Measurements from ENCODE around the gene PPP4R4.
"Not testable (repeated sequence)": the region's sequence is repeated elsewhere in the genome, so short reads cannot be mapped to it uniquely, and the experiment has no call there.

The PPP4R4 gene

DNA sequence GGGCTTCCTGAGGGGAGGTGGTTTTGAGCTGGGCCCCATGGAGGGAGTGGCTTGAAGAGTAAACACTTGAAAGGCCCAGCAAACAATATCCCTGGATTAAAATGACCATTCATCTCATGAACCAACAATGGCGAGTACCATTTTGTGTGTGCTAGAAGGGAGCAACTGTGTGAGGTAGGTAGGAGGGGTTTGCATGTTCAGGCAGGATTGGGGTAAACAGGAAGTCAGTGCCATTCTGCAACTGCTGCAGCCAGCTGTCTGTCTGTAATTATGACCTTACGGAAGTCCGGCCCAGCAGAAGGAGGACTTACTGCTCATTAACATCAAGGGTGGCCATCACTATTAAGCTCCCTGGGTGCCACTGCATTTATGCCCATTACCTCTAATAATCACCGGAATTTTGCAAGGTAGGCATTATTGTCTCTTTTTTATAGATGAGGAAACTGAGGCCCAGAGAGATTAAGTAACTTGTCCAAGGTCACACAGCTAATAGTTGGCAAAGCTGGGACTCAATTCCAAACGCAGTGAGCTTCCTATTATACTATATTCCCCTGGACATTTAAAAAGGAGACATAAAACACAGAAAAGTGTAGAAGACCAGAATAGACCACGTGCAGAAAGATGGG, 28.1 kb upstream of the PPP4R4 start:
- DNase-seq = no peak

DNA sequence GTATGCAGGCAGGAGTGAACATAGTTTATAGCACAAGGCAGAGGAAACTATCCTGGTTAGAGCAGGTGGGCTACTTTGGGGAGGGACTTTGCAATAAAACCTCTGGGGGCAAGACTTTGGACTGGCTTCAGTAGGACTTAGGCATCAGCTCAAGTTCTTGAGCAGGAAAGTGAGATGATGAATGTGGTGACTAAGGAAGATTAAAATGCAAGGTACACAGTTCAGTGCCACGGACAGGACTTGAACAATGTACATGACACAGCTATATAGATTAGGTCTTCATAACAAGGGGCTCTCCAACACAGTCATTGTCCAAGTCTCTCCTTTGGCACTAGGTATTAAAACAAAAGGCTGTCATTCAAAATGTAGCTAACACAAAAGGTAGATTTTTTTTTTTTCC, 21.4 kb upstream of the PPP4R4 start:
- no peak for DNase-seq

DNA sequence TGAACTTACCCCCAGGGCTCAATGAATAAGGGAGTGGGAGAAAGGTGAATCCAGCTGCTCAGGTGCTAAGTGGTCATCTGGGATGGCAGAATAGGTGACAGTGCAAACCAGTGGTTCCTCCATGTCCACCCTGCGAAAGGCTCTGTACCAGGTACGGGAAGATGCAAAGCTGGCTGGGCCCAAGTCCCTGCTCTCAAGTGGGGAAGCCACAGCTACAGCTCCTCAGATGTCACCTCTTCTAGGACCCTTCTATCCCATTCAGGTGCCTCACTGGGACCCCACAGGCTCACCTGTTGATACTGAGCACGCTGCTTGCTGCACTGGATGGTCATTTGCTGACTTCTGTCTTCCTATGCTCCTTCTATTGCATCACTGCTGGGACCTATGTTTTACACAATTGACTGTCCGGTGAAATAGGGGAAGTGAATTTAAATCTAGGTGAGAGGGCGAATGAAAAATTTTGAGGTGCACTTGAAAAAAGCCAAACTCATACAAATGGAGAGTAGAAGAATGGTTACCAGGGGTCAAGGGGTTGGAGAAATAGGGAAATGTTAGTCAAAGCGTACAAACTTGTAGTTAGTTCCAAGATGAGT, 20.3 kb upstream of the PPP4R4 start:
- no peak for DNase-seq

DNA sequence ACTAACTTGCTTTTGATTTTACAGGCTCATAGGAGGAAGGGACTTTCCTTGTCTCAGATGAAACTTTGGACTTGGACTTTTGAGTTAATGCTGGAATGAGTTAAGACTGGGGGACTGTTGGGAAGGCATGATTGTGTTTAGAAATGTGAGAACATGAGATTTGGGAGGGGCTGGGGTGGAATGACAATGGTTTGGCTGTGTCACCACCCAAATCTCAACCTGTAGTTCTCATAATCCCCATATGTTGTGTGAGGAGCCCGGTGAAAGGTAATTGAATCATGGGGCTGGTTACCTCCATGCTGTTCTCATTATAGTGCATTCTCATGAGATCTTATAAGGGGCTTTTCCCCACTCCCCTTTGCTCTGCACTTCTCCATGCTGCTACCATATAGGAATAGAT, 18.0 kb upstream of the PPP4R4 start:
- not testable (repeated sequence) for DNase-seq

DNA sequence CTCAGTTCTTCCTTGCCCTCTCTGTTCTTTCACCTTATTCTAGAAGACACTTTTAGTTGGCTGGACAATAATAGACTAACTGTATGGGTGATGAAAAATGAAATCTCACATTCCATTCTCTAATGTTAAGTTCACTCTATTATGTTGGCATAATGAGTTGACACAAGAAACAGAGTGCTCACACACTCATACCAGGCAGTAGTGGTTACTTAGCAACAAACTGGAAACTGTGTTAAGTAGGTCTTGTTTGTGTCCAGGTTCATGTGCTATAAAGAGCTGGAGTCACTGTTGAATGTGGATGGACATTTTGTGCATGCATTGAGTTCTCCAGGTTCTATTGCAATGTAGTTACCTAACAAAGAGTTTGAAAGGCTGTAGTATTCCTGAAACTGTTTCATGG, 16.9 kb upstream of the PPP4R4 start:
- no peak for DNase-seq

DNA sequence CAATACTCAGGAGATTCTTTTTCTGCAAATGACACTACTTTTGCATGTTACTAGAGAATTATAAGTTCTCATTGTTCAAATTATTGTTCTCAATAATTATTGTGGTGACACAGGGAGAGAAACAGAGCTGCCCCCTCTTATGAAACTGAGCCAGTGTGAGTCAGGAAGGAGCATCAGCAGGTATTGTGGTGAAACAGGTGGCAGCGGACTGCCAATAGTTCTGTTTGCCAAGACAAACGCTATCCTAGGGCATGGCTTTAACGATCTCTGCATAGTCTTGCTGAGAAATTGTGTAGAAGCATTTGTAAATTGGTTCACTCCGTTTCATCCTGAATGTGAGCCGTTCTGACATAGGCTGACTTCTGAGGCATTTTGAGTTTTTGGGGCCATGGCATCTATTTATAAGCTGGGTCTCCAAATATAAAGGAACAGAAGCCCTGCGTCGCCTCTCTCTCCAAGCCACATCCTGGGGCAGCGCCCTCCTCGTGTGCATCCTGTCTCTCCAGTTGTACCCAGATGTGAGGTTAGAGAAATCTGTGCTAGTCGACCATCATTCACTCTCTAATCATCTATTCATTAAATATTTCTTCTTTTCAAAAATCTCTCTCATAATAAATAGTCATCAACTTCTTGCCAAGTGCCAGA, 15.8 kb upstream of the PPP4R4 start:
- peak; percentile 32 to 46 for DNase-seq

DNA sequence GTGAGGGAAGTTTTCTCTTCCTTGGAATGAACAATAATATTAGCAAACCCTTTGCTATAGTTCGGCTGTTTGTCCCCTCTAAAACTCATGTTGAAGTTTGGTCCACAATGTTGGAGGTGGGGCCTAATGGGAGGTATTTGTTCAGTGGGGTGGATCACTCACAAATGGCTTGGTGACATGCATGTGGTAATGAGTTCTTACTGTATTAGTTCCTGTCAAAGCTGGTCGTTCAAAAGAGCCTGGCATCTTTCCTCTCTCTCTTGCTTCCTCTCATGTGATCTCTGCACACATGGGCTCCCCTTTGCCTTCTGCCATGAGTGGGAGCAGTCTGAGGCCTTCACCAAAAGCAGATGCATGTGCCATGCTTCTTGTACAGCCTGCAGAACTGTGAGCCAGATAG, 13.1 kb upstream of the PPP4R4 start:
- no peak for DNase-seq

DNA sequence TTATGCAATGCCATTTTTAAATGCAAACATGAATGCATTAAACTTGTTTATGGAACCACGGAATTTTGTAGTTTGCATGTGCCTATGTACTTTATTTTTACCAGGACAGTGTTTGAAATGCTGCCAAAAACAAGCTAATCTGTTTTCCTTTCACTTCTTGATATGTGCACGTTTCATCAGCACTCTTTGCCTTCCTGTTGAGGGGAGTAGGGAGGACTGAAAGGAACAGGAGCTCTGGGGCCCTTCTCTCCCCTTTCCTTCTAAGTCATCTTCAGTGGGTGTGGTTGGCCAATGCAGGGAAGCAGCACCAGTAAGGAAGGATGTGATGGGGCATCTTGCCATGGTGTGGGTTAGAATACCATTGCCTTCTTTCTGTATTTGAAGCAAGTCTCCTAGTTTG, 12.1 kb upstream of the PPP4R4 start:
- DNase-seq = no peak

DNA sequence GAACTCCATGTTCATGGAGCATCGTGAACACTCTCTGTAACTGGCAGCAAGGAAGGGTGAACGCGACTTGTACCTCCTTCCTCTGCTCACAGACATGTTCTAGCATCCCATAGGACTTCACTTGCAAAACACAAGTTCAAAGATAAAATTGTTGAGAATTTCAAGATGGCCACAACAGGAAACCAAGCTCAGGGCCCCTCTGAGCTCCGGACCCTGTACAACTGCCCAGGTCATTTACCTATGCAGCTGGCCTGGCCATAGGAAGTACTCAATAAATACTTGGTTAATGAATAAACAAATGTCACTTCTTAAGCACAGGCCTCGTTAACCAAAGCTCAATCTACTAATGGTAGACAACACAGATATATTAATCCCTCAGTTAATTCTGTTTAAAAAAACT, 11.7 kb upstream of the PPP4R4 start:
- DNase-seq = no peak

DNA sequence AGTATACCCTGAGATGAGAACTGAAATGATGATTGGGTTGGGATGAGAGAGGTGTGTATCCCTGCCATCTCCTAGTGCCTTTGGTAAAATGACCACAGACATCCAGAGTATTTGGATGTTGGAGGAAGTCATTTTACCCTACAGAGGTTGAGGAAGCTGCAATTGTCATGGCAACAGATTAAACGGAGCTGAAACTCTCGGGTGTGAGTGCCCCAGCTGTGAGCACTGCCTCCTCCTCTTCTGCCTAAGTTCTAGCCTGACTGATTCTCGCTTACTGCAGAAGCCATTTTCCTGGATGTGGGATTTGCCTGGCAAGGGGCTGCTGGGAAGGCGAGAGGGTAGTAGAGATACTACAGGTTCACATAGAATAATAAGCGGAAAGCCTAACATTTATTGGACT, 10.3 kb upstream of the PPP4R4 start:
- no peak for DNase-seq

DNA sequence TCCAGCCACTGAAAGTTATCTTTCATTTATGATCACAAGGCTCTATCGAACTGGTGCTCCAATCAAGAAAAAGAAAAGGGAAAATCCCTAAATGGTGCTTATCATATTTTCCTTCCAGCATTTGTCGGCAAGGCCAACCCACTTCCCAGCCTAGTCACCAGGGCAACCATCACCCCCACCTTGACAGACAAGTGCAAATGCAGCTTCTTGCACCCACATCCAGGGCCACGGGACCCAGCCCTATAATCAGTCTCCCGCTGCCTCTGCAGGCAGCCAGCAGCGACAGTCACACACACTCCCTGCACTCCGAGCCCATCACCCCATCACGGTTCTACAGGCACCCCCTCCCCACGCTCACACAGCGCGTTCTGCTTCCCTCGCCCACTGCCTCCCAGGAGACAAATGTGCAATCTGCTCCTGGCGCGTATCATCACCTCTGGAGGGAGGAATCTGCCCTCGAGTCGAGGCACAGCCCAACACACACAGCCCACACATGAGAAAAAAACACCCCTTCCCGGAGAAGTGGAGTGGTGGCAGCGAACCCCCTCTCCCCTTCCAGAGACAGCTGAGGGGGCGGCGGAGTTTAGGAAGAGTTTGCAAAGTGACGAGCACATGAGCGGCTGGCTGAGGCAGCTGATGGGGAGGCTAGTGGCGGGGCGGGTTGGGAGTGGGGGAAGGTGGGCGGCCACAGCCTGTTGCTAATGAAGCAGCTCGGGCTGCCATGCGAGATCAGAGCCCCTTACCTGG, 9.3 kb upstream of the PPP4R4 start:
- DNase-seq = no peak

DNA sequence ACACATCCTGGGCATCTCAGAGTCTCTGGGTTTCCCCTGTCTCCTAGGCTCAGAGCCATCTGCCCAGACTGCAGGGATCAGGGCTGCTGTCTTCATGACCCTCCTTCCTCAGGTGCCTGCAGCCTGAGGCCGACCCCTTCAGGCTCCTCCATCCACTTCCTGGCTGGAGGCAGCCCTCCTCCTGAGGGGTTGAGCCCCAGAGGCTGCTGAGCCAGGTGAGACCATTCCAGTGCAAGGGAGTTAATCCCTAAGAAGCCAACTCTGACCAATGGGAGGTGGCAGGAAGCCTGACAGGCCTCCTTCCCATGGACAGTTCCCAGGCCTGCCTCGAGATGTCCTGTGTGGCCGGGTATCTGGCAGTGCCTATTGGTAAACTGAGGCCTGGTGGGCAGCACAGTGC, 8.4 kb upstream of the PPP4R4 start:
- DNase-seq = no peak

DNA sequence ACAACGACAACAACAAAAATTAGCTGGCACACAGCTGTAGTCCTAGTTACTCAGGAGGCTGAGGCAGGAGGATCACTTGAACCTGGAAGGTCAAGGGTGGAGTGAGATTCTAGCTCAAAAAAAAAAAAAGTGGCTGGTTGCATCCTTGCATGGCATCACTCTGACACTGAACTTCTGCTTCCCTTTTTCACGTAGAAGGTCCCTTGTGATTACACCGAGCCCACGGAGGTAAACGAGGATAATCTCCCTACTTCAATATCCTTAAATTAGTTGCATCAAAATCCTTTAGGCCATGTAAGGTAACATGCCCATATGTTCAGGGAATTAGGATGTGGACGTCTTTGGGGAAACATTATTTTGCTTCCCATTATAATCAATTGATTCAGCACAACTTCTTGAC, 4.0 kb upstream of the PPP4R4 start:
- no peak for DNase-seq

DNA sequence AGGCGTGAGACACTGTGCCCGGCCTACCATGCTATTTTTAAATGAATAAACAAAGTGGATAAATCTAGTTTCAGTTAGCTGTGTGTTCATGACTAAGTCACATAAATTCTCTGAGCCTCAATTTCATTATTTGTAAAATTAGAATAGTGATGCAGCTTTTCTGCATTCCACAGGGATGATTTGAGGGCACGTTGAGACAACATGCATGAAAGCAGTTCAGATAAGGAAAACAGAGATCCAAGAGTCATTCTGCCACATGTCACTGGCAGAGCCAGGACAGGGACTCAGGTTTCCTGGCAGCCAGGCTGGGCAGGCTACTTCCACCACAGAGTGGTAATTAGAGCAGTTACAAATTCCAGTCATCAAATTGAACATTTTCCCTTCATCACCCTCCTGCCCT, 2.9 kb upstream of the PPP4R4 start:
- DNase-seq = no peak

DNA sequence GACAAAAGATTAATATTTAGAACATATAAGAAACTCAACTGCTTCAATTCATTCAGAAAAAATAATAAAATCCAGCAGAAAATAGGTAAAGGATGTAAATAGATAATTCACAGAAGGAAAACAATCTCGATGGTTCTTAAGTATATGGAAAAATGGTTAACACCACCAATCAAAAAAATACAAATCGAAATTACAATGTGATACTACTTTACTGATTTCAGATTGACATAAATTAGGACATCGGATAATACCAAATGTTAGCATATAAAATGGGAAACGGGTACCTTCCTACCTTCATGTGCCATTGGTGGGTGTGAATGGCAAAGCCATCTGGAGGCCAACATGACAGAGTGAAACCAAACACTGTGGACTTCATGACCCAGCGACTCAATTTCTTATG, 1.6 kb upstream of the PPP4R4 start:
- DNase-seq = no peak

DNA sequence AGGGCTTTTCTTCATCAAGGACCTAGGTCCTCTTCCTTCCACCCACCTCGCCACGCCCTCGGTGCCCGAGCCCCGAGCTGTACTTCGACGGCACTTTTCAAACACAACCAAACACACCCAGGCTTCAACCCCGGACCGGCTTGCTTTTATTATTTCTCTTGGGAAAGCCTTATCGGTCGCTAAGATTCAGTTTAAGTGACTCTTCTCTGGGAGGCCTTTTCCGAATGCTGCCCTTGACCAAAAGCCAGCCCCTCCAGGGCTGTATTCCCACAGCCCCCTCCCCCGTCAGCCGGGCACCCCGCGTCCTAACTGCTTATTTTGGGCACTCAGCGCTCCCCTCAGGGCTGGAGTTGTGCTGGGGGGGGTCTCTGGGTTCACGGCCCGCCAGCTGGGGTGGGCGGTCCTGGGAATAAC, 644 bp upstream of the PPP4R4 start:
- DNase-seq = peak in 1 of 2 donors; percentile 21

DNA sequence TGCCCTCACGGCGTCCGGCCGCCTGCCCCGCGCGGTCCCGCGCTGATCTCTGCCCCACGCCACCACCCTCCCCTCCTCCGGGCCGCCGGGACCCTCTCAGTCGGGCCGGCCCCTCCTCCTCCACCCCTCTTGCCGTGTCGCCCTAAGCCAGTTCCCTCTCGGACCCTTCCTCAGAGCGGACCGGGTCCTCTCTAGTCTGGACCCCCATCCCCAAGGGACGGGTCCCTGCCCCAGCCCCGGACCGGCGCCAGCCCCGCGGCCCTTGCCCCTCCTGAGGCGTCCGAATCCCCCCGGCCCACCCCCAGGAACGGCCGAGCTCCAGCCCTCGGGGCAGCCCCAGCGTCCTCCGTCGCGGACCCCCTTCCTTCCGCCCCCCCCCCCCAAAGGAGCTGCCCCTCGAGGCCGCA, 485 bp downstream of the PPP4R4 start:
- DNase-seq = no peak

DNA sequence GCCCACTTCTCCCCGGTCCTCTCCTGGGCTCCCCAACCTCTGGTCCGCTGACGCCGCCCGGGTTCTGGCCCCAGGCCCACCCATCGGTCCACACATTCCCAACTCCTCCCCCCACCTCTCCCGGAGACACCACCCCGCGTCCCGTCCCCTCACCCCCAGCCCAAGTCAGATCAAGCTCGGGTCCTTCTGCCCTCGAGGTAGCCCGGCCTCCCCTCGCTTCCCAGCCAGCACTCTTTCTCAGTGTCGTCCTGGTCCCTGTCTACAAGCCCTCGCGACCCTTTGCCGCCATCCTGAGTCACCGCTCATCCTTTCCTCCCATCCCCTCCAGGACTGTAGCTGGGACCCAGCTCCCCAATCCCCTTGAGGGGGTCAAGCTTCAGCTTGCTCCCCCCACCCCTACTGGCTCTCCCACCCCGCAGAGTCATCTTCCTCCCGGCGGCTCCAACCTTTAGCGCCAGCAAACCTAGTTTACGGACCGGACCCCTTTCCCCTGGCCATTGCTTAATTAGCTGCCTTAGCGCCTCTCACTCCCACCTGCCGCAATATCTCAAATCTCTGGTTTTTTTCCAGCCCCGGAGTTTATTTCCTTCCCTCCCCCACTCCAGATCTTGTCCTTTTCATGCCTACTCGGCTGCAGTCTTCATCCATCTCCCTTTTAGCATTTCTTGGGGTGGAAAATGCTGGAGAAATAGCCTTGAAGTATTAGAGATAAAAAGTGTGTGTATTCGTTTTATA, 1.1 kb downstream of the PPP4R4 start:
- no peak for DNase-seq

DNA sequence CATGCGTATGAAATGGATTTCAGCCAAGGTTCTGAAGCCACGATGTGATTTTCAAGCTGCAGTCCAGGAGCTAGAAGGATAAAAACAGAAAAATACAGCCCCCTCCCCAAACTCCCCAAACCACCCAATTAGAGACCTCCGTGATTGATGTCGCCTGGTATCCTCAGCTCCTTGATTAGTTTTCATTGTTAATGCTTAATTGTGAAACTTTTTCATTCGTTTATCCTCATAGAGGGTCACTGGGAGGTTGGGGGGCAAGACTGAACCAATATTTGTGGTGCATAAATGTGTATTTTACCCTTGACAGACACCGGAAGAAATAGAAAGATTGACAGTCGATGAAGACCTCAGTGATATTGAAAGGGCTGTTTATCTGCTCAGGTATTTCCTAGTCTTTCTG, 1.6 kb downstream of the PPP4R4 start:
- no peak for DNase-seq

DNA sequence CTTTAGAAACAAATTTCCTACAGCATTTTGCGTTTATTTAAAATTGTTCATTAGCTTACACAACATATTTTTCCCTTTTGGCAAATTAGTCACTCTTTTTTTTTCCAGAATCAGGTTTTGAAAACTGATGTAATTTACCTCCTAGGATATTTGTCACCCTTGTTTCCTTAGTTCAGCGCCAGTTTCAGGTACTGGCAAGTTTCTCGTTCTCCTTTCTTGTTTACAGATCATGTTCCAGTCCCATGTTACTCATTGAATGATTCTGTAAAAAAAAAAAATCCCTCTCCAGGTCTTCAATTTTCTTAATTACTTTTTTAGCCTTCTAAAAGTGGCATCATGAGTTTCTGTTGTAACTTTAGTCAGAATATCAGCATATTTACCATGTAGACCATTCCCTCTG, 2.7 kb downstream of the PPP4R4 start:
- DNase-seq = no peak

DNA sequence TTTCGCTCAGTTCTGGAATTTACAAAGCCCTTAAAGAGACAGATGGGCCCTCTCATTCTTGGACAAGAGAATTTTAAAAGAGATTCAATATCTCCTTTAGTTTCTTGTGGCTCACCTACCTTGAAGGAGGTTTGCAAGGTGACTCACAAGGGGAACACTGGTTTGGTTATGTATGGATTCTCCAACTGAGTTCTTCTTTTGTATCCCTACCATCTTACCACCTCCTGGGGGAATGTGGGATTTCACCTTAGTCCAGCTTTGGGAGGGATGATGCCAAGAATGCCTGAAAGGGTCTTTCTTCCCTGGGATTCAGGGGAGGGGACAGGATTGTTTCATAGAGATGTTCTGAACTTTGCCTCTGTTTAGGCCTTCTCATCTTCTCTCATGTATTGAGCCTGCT, 3.7 kb downstream of the PPP4R4 start:
- no peak for DNase-seq

DNA sequence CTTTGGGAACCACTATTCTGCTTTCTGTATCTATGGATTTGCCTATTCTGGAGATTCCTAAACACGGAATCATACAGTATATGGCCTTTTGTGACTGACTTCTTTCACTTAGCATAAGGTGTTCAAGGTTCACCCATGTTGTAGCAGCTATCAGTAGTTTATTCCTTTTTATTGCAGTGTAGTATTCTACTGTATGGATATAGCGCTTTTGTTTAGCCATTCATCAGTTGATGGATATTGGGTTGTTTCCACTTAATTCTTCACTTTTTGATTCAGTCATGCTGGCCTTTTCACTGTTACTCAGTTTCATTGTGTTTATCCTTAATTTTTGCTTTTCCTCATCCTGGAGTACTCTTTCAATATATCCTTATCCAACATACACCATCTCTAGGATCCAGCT, 5.1 kb downstream of the PPP4R4 start:
- no peak for DNase-seq

DNA sequence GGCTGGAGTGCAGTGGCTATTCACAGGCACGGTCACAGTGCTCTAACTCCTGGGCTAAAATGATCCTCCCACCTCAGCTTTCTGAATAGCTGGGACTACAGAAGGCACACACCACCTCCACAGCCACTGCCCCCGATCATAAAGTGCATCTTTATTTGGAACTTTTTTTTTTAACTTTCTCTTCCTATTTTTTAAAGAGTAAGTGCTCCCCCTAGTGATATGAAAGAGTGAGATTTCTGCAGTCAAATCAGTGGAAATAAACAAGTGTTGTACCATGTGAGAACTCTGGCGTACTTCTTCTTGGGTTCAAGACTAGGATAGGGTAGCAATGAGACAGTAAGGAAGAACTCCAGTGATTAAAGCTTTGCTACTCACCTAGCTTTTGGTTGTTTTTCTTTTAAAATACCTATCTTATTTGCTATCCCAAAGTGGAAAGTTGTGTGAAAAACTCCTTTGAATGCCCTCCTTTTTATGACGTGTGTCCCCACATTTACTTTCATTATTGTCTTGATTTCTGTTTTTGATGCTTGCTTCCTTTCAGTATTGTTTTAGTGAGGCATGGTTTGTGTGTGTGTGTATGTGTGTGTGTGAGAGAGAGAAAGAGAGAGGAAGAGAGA, 6.6 kb downstream of the PPP4R4 start:
- DNase-seq = peak in 1 of 2 donors; percentile 72

All from CD4-positive, alpha-beta T cell treated with Interleukin-1 beta for 1 hour (primary cell).